GM18861 (cell line): ENCODE measurements around the gene FLT1.

Experiments used
- ATAC-seq: cut with Tn5 transposase; IDR thresholded peaks from one replicate; pipeline ENCODE4 v1.9.1; 2021; ENCODE audit not compliant: unreplicated experiment

The FLT1 gene

GRCh38 chr13:28432816-28433560 lies 61.9 kb downstream of the FLT1 start:
- ATAC-seq: no peak

DNA sequence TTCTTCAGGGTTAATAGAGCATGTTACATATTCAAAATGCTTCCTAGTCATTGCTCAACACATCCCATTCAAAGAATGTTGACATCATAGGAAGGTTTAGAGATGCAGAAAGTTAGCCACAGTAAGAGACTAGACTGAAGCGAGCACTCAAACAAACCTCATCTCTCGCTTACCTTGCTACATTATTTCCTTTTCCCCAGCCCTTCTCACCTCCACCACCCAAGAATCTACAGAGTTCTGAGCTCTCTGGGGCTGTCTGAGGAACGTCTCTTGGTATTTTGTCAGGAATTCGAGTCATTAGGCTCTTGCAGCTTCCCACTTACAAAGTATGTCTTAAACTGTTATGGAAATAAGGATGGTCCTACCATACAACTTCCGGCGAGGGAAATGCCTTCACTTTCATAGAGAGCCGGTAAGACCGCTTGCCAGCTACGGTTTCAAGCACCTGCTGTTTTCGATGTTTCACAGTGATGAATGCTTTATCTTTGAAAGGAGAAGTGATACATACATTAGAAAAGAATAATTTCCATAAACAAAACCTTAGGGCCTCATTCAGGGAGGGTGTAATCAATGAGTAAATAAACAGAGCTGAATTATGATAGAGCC lies 65.1 kb downstream of the FLT1 start:
- peak; percentile 89 for ATAC-seq

- ATAC-seq: no peak
Measured at GRCh38 chr13:28429096-28429495, 65.8 kb downstream of the FLT1 start.

GRCh38 chr13:28426381-28426780 lies 68.5 kb downstream of the FLT1 start:
- no peak for ATAC-seq

DNA sequence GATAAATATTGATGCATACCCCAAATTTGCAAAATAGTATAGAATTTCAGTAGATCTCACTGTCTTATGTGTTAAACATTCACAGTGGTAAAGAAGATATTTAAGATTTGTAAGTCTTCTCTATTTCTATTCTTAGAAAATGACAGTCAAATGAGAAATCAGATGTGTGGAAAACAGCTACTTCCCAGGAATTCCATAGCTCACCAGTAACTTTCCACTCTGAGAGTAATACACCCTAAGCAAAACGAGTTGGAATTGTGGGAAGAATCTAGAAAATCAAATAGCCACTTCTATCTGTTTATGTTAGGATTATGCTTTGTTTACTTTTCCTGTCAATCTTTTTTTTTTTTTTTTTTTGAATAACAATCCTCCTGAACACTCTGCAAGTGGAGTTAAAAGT lies 69.1 kb downstream of the FLT1 start:
- ATAC-seq: no peak

- no peak for ATAC-seq
Measured at GRCh38 chr13:28424541-28424940, 70.4 kb downstream of the FLT1 start.

DNA sequence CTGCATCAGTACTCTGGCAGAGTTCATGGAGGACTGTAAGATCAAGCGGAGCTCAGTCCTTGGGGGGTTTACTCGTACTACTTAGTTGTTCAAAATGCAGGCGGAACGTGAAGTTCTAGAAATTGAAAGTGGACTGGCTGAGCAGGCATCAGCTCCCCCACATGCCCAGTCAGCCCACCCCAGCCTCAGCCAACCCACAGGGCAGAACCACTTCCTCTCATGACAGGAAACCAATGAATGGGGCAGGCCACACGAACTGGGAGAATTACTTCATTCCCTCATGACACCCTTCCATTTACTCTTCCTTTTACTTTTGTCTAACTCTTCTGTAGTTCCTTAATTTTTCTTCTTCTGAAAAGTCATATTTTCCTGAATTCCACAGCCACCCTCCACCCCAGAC lies 71.9 kb downstream of the FLT1 start:
- peak; percentile 69 for ATAC-seq

GRCh38 chr13:28421676-28422410 lies 73.1 kb downstream of the FLT1 start:
- ATAC-seq: no peak

- no peak for ATAC-seq
Measured at GRCh38 chr13:28420704-28421103, 74.2 kb downstream of the FLT1 start.

DNA sequence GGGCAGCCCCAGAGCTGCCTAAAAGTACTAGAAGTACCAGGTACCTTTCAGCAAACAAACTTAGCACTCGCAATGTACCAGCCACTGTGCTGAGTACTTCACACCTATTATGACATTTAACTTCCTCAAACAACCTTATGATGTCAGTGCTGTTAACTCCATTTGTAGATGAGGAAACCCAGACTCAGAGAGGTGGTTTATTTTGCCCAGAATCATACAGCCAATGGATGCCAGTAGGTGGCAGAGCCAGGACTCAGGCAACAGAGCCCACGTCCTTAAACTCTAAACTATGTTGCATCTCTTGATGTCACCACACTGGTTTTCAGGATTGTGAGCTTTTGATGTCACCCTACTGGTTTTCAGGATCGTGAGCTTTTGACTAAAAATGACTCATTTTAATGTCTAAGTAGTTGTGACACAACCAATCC lies 78.9 kb downstream of the FLT1 start:
- ATAC-seq: no peak

DNA sequence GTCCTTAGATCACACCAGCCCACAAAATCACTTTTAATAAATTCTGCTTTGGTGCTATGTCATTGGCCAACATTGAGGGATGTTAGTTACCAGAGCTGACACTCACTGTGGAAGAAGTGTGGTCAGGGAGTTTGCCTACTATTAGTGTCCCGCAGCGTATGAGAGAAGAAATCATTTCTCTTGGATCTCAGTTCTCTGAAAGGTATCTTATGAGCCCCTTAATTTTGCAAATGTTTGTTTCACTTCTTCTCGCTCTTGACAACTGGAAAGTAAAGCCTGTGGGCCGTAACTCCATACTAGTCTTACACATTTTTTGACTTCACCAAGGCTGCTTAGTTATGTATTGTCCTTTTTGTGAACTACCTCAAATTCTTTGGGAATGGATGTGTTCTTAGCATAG lies 80.9 kb downstream of the FLT1 start:
- ATAC-seq: no peak

DNA sequence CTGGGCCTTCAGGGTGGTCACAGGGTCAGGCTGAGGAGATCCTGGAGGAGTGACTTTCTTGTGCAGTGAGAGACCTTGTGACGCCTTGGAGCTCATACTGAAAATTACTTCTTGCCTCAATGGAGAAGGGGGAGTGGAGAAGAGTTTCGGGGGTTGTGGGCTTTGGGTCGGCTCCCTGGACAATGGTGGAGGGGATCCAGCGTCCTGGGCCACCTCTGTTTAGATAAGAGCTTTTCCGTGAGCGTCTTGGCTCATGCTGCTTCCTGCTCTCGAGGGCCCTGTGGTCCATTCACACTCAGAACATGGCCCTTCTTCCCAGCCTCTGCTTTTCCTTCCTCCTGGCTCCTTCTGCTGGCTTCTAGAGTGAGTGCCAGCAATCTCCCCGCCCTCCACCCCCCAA lies 81.9 kb downstream of the FLT1 start:
- ATAC-seq: no peak

DNA sequence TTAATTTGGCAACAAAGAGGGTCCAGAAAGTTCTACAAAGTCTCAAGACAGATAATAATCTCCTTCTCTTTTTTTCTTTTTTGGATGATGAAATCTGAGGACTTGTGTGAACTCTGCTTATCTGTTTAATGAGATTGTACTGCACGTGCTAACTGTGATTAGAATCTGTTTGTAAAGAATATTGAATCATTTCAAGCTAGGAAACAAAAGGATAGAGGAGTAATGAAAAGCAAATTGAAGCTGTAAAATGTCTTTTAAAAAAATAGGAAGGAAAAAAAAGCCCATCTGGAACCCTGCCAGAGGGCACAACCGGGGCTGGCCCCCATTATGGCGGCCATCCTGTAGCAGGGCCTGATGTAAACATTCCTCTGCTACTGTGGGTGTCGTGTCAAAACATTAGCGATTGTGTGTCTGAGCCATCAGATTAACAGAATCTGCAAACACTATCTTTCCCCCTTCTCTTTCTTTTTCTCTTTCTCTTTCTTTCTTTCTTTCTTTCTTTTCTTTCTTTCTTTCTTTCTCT lies 83.0 kb downstream of the FLT1 start:
- ATAC-seq: no peak

DNA sequence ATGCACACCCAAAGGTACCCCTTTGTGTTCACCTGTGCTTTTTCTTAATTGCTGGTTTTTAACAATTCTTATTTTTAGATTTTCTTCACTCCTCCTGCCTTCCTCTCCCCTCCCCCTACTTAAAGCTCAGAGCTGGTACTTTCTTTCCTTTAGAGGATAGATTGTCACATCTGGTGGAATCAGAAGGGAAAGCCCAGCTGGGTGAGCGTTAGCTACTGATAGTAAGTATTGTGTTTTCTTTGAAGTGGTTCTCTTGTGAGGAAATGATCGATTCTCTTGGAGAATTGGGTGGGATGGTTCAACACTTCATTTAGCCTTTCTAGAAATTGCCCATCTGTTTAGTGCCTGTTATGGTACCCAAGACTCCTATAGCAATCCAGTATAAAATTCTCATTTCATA lies 84.8 kb downstream of the FLT1 start:
- no peak for ATAC-seq

DNA sequence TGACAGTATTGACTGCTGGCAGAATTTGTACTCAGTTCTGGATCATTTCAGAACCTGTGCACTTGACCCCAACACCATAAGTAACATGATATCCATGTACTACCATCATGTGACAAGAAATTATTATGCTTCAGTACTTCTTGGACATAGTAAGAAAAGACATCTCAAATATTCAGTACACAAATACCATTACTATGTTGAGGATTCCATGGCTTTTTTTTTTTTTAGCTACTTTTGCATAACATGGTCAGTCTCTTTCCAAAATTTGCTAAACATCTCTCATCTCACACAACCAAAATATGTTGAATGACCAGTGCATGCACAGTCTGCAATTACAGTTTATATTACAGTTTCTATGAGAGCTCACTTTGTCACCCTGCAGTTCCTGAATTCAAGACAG lies 85.3 kb downstream of the FLT1 start:
- no peak for ATAC-seq

DNA sequence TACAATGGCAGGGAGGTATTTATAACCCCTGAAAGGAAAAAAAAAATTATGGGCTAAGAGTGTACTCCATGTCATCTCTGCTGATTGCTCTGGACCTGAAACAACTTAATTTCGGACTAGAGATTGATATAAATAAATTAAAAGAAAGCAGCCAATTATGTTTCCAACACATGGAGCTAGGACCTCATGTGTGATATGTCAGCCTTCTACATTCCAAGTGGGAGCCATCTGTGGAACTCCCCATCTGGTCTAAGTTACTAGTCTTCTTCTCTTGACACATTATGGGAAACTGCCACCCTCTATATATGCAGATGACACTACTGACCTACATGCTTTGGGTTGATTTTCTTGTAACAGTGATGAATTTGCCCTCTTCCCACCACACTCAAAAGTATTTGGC lies 86.1 kb downstream of the FLT1 start:
- no peak for ATAC-seq

GRCh38 chr13:28408235-28408848 lies 86.6 kb downstream of the FLT1 start:
- no peak for ATAC-seq

- no peak for ATAC-seq
Measured at GRCh38 chr13:28406733-28407266, 88.1 kb downstream of the FLT1 start.

DNA sequence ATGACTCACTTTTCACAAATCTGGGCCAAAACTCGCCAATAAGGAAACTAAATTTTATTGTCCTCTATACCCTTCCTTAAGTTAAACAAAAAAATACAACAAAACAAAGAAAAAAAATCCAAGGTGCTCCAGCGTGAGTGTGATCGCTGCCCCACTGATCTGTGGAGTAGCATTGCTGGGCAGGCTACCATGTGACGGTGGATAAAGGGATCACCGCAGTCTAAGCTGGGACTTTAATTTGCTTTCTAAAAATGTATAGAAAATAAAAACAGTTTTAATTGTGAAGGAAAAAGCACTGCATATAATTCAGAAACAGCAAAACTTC lies 92.9 kb downstream of the FLT1 start:
- ATAC-seq: no peak

GRCh38 chr13:28401303-28402056 lies 93.4 kb downstream of the FLT1 start:
- no peak for ATAC-seq

DNA sequence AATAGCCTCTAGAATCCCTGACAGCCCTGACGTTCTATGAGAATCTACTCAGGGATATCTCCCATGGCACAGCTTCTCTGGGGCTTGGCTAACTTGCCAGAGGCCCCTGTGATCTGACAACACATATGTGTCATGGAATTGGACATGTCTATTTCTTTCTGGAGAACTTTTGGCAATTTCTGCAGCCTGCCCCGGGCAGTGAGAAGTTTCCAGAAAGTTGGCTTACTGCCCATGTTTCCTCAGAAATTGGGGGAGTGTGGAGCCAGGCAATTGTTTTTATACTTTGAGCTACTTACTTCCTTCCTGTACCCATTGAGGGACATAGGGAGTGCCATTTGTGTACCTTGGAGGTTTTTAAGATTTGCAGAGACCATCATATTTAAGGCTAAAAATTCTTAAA lies 98.9 kb downstream of the FLT1 start:
- no peak for ATAC-seq
